Measurements from ENCODE around the gene TMEM18. TPM values are rescaled to one million over a fixed set of nuclear protein-coding genes. Genes with fewer than 3 reads are reported as not detected.

TMEM18 gene
- total and polyA plus RNA-seq, 2 of the 13 experiments (the other 11 are each of a cell fraction or from before 2014, with no cell fraction given): 45.9 to 49.4 TPM

GRCh38 chr2:675982-676646, 1.1 kb downstream of the TMEM18 start (continued):
- no peak for TF ChIP-seq ZNF318 (CRISPR knock-in tag; IDR thresholded peaks at IDR 0.05)
- TF ChIP-seq ZNF749 (CRISPR knock-in tag; IDR thresholded peaks at IDR 0.05; ENCODE audit: borderline replicate concordance): no peak
- TF ChIP-seq AKAP8 (CRISPR knock-in tag; IDR thresholded peaks at IDR 0.05): no peak
- TF ChIP-seq CSRNP2 (CRISPR knock-in tag; conservative IDR thresholded peaks at IDR 0.05; ENCODE audit: low read depth): no peak
- TF ChIP-seq ZNF720 (CRISPR knock-in tag; IDR thresholded peaks at IDR 0.05): no peak
- TF ChIP-seq CSRNP1 (CRISPR knock-in tag; IDR thresholded peaks at IDR 0.05): no peak; the same call in 1 of the 2 replicates
- peak; percentile 66; the same call in 1 of the 2 replicates for TF ChIP-seq RXRA (CRISPR knock-in tag; IDR thresholded peaks at IDR 0.05)
- TF ChIP-seq EP300 (IDR thresholded peaks at IDR 0.05; ENCODE audit: low read depth in 2 of 2, low read length in 2 of 2): no peak
- no peak for TF ChIP-seq EP300 (CRISPR knock-in tag; IDR thresholded peaks at IDR 0.05; ENCODE audit: borderline replicate concordance)
- no peak for TF ChIP-seq PHF5A (CRISPR knock-in tag; IDR thresholded peaks at IDR 0.05; ENCODE audit: low read depth, unreplicated experiment)
- no peak for TF ChIP-seq KDM1A (CRISPR knock-in tag; IDR thresholded peaks at IDR 0.05)
- no peak for TF ChIP-seq ZBTB43 (CRISPR knock-in tag; conservative IDR thresholded peaks at IDR 0.05)
- TF ChIP-seq TCF7L2 (IDR thresholded peaks at IDR 0.05; ENCODE audit: low read depth, low read length): no peak
- TF ChIP-seq GATA4 (IDR thresholded peaks at IDR 0.05; ENCODE audit: borderline replicate concordance, low read depth): no peak
- no peak for TF ChIP-seq NR2F6 (IDR thresholded peaks at IDR 0.05)
- TF ChIP-seq NR2F6 (CRISPR knock-in tag; IDR thresholded peaks at IDR 0.05): no peak
- no peak for TF ChIP-seq ZIK1 (CRISPR knock-in tag; IDR thresholded peaks at IDR 0.05; ENCODE audit: borderline replicate concordance, low read depth)
- peak; percentile 6; the same call in 1 of the 2 replicates for TF ChIP-seq RAD21 (CRISPR knock-in tag; IDR thresholded peaks at IDR 0.05)

Measured in HepG2 (cell line).